ENCODE data around the gene SH3TC1.

SH3TC1 gene

GRCh38 chr4:8244001-8244757 lies 45.1 kb downstream of the SH3TC1 start:
- no peak overlapping the region for H3K4me3 ChIP-seq (ENCODE audit: control insufficient read depth, low read depth, low read length)
- TF ChIP-seq, protein P1, sequence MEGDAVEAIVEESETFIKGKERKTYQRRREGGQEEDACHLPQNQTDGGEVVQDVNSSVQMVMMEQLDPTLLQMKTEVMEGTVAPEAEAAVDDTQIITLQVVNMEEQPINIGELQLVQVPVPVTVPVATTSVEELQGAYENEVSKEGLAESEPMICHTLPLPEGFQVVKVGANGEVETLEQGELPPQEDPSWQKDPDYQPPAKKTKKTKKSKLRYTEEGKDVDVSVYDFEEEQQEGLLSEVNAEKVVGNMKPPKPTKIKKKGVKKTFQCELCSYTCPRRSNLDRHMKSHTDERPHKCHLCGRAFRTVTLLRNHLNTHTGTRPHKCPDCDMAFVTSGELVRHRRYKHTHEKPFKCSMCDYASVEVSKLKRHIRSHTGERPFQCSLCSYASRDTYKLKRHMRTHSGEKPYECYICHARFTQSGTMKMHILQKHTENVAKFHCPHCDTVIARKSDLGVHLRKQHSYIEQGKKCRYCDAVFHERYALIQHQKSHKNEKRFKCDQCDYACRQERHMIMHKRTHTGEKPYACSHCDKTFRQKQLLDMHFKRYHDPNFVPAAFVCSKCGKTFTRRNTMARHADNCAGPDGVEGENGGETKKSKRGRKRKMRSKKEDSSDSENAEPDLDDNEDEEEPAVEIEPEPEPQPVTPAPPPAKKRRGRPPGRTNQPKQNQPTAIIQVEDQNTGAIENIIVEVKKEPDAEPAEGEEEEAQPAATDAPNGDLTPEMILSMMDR (conservative IDR thresholded peaks at IDR 0.05; ENCODE audit: control insufficient read depth, insufficient read depth, low read depth, low read length), result no peak
- DNase-seq (ENCODE audit: low read depth), result no peak

GRCh38 chr4:8244931-8245460 lies 45.9 kb downstream of the SH3TC1 start:
- no peak for DNase-seq (ENCODE audit: low read depth)

DNA sequence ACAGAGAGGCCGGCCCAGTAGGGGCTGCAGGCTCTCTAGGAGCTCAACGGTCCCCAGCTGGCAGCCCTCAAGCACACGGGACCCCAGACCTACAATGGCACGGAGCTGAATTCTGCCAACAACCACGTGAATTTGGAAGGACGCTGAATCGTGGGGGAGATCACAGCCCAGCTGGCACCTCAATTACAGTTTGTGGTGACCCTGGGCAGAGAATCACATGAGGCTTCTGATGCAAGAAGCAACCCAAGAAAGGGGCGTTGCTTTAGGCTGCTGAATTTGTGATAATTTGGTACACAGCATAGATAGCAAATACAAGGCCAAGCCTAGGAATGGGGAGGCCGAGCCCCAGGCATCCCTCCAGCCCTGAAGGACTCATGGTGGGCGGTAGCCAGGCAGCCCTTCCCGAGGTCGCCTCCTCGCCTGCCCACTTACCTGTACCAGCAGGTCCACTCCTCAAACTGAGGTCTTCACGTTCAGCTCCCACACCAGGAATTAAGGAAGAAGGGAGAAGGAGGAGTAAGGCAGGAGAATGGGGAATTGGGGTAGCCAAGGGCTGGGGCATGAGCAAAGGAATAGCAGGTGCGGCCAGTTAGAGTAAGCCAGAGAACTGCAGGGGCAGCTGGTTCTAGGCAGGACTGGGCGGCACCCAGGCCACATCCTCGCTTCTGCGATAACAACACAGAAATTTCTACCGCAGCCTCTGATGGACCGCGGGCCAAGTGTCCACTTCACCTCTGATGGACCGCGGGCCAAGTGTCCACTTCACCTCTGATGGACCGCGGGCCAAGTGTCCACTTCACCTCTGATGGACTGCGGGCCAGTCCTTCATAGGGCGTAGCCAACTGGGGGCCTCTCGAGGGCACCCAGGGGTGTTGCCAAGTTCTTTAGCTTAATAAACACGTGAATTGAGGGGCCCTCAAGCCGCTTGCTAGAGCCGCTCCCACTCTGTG lies 47.1 kb downstream of the SH3TC1 start:
- TF ChIP-seq, protein P1 (conservative IDR thresholded peaks at IDR 0.05; ENCODE audit: control insufficient read depth, insufficient read depth, low read depth, low read length), result no peak
- DNase-seq (ENCODE audit: low read depth), result no peak
- no peak overlapping the region for H3K4me3 ChIP-seq (ENCODE audit: control insufficient read depth, low read depth, low read length)

More at GRCh38 chr4:8244931-8245460, 45.9 kb downstream of the SH3TC1 start:
- no peak overlapping the region for H3K4me3 ChIP-seq (ENCODE audit: control insufficient read depth, low read depth, low read length)
- TF ChIP-seq, protein P1 (conservative IDR thresholded peaks at IDR 0.05; ENCODE audit: control insufficient read depth, insufficient read depth, low read depth, low read length), result no peak

GRCh38 chr4:8247047-8247930 lies 48.2 kb downstream of the SH3TC1 start:
- peak; percentile 51 for DNase-seq (ENCODE audit: low read depth)
- H3K4me3 ChIP-seq (ENCODE audit: control insufficient read depth, low read depth, low read length), result no peak overlapping the region
- TF ChIP-seq, protein P1 (conservative IDR thresholded peaks at IDR 0.05; ENCODE audit: control insufficient read depth, insufficient read depth, low read depth, low read length), result no peak

- H3K4me3 ChIP-seq (ENCODE audit: control insufficient read depth, low read depth, low read length), result no peak overlapping the region
- TF ChIP-seq, protein P1 (conservative IDR thresholded peaks at IDR 0.05; ENCODE audit: control insufficient read depth, insufficient read depth, low read depth, low read length), result no peak
- peak; percentile 62 for DNase-seq (ENCODE audit: low read depth)
These were observed 49.0 kb downstream of the SH3TC1 start for GRCh38 chr4:8248091-8248490.

DNA sequence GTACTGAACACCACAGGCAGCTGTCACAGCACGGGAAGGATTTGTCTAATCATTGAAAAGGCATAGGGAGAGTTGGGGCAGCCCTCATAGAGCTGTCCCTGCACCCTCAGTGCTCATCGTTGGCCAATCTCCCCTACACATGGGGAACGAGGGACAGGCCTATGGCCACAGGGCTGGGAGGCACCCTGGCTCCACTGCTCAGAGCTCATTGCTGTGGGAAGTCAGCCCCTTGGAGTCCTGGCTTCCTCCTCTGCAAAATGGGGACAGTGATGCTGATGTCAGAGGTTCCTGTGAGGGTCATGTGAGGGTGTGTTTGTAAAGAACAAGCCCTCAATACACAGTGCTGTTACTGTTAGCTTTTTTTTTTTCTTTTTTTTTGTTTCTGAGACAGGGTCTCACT lies 51.1 kb downstream of the SH3TC1 start:
- TF ChIP-seq, protein P1 (conservative IDR thresholded peaks at IDR 0.05; ENCODE audit: control insufficient read depth, insufficient read depth, low read depth, low read length), result no peak
- DNase-seq (ENCODE audit: low read depth), result no peak
- no peak overlapping the region for H3K4me3 ChIP-seq (ENCODE audit: control insufficient read depth, low read depth, low read length)

Measured in fibroblast of mammary gland (primary cell).